CD4-positive, alpha-beta T cell treated with Interferon gamma for 1 hour (primary cell): Measurements from ENCODE around the gene EXD3.
A peak's percentile ranks its signal among the peaks of the same experiment; 100 is the strongest.

Source experiments
- DNase-seq: peaks from one replicate; pipeline ENCODE4 v3.0.0-alpha.2; 2020

The EXD3 gene

GRCh38 chr9:137278721-137279711, 143.9 kb downstream of the EXD3 start:
- no peak for DNase-seq

- DNase-seq: peak; percentile 31
Observed at GRCh38 chr9:137278061-137278701, 144.8 kb downstream of the EXD3 start.

- peak; percentile 67 for DNase-seq
Observed at GRCh38 chr9:137277329-137278041, 145.5 kb downstream of the EXD3 start, which contains the start of gene TOR4A. Gene TOR4A (plus strand): TSS chr9:137277726. CDS start chr9:137278690, 964 bp downstream.

- no peak for DNase-seq
Observed at GRCh38 chr9:137276473-137277328, 146.3 kb downstream of the EXD3 start.

GRCh38 chr9:137275588-137276472, 147.1 kb downstream of the EXD3 start:
- DNase-seq: no peak

- no peak for DNase-seq
Observed at GRCh38 chr9:137275203-137275587, 147.8 kb downstream of the EXD3 start.

- no peak for DNase-seq
Observed at GRCh38 chr9:137273611-137274320, 149.2 kb downstream of the EXD3 start.

- DNase-seq: no peak
Observed at GRCh38 chr9:137273095-137273490, 149.9 kb downstream of the EXD3 start.

- DNase-seq: no peak
Observed at GRCh38 chr9:137272241-137273094, 150.5 kb downstream of the EXD3 start.

GRCh38 chr9:137271696-137272076, 151.3 kb downstream of the EXD3 start:
- no peak for DNase-seq

- DNase-seq: no peak
Observed at GRCh38 chr9:137270929-137271695, 151.8 kb downstream of the EXD3 start.

- no peak for DNase-seq
Observed at GRCh38 chr9:137269231-137269772, 153.7 kb downstream of the EXD3 start.

- DNase-seq: no peak
Observed at GRCh38 chr9:137268538-137269201, 154.3 kb downstream of the EXD3 start.

GRCh38 chr9:137267933-137268355, 155.0 kb downstream of the EXD3 start:
- DNase-seq: no peak

- DNase-seq: no peak
Observed at GRCh38 chr9:137266585-137267453, 156.1 kb downstream of the EXD3 start.

- DNase-seq: no peak
Observed at GRCh38 chr9:137266162-137266527, 156.8 kb downstream of the EXD3 start.
